ENCODE data around the gene OR2T8.

OR2T8 gene

DNA sequence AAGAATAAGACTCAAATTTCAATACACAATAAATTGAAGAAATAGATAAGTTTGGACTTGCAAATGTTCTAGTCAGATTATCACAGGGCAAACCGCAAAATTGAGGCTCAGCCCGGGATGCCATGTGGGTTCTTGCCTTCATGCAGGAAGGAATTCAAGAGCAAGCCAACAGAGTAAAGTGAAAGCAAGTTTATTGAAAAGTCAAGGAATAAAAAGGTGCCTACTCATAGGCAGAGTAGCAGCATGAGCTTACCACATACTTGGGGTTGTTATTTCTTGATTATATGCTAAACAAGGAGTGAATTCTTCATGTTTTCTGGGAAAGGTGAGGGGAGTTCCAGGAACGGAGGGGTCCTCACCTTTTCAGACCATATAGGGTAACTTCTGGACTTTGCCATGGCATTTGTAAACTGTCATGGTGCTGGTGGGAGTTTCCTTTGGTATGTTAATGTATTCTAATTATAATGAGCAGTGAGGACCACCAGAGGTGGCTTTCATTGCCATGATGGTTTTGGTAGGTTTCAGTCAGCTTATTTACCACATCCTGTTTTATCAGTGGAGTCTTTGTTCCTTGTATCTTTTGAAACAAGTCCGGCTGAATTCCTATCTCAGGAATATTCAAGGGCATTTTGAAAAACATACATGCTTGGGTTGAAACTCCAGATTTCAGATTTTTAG is 43.0 kb downstream of the OR2T8 start:
- no peak for ATAC-seq

DNA sequence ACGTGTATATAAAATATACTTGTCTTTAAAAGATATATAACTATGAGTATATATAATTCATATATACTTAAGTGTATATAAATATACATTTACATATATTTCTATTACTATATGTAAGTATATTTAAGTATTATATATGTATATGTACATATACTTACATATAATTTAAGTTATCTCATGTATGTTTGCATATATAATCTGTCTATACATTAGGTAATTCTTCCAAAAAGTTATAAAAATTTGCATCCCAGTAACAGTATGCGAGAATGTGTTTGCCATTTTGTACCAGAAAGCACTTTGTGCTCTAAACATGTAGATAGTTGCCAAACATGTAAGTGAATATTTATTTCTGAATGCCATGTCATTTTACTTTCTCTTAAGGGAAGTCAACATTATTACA is 44.9 kb downstream of the OR2T8 start, which contains the start of gene OR2AK2:
Gene OR2AK2, plus strand, starts transcription at position 301 of the 400 bp plus-strand sequence. CDS start 144 bp downstream, outside the sequence.
- no peak for ATAC-seq

DNA sequence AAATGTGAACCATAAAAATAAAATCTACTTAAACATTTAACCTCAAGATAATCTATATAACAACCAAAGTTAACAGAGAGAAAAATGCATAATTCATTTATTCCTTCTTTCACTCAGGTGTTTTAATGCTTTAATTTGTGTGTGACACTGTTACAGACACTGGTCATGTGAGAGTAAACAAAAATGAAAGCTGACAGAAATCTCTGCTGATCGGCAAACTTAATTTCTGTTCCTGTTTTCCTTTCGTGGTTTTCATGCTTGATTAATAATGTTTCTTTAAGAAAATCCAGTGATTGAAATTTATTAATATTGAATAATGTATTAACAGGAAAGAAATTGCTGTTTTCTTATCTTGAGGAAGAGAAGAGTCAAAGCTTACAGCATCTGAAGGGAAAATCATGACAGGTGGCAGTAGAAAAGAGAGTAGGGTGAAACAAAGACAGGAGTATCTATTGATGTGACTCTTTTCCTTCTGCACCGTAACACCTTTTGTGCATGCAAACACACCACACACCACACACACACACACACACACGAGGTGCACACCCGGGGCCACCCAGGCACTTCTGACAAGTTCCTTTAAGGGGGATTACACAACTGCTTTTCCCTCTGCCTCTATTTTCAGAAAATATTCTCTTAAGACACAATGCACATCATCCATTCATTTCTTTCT is 46.6 kb downstream of the OR2T8 start:
- no peak for ATAC-seq

Measured in activated CD4-positive, CD25-positive, alpha-beta regulatory T cell treated with anti-CD3 and anti-CD28 coated beads, Interleukin-2, amount 50 U/mL, for 24 hours (primary cell).